Neural cell (in vitro differentiated cells): Measurements from ENCODE around the gene NEIL1. TPM values are rescaled to one million over a fixed set of nuclear protein-coding genes. Genes with fewer than 3 reads are reported as not detected.
"Not testable (repeated sequence)": the region's sequence is repeated elsewhere in the genome, so short reads cannot be mapped to it uniquely, and the experiment has no call there.

Source experiments
- H2AFZ ChIP-seq: fragments of 200-600, 300-800 bp; sonication (generic), shearing (Covaris generic); 2 replicates; pipeline ENCODE4 v1.6.0; 2014; ENCODE audit warnings: low read depth, mild to moderate bottlenecking, antibody characterized with exemption, low read length, moderate library complexity
- H3F3A ChIP-seq: fragments of 200-600 bp; shearing (Covaris generic); 2 replicates; pipeline ENCODE4 v1.6.1; 2016; ENCODE audit warnings: mild to moderate bottlenecking, moderate library complexity, mixed read lengths, antibody characterized with exemption, low read length; ENCODE audit not compliant: insufficient read depth, poor library complexity, severe bottlenecking
- H3K27ac ChIP-seq: fragments of 200-600, 300-800 bp; sonication (generic), shearing (Covaris generic); 2 replicates; pipeline ENCODE4 v1.5.1; 2014; ENCODE audit warnings: mild to moderate bottlenecking, low read length, moderate library complexity
- H3K27me3 ChIP-seq: fragments of 300-800, 200-600 bp; sonication (generic), shearing (Covaris generic); 2 replicates; pipeline ENCODE4 v1.6.0; 2014; ENCODE audit warnings: mild to moderate bottlenecking, low read depth, low read length, moderate library complexity; ENCODE audit not compliant: insufficient read depth
- H3K36me3 ChIP-seq: fragments of 300-800, 200-600 bp; sonication (generic), shearing (Covaris generic); 2 replicates; pipeline ENCODE4 v1.5.1; 2014; ENCODE audit warnings: mild to moderate bottlenecking, antibody characterized with exemption, low read length, moderate library complexity; ENCODE audit not compliant: insufficient read depth
- H3K4me2 ChIP-seq: fragments of 300-800, 200-600 bp; sonication (generic), shearing (Covaris generic); 2 replicates; pipeline ENCODE4 v1.6.0; 2014; ENCODE audit warnings: mild to moderate bottlenecking, low read length
- H3K4me3 ChIP-seq: fragments of 300-800, 200-600 bp; sonication (generic), shearing (Covaris generic); 2 replicates; pipeline ENCODE4 v1.5.1; 2014; ENCODE audit warnings: mild to moderate bottlenecking, low read length, moderate library complexity
- H3K79me2 ChIP-seq: fragments of 200-600 bp; shearing (Covaris generic); replicated peaks from 2 replicates; pipeline ENCODE4 v1.6.0; 2014; ENCODE audit warnings: mild to moderate bottlenecking, low read length, moderate library complexity; ENCODE audit not compliant: insufficient read depth
- H3K9ac ChIP-seq: fragments of 300-800, 200-600 bp; sonication (generic), shearing (Covaris generic); 2 replicates; pipeline ENCODE4 v1.6.1; 2016; ENCODE audit warnings: mild to moderate bottlenecking, low read length, mixed read lengths
- H3K9me2 ChIP-seq: fragments of 200-600 bp; shearing (Covaris generic); 2 replicates; pipeline ENCODE4 v1.6.1; 2016; ENCODE audit warnings: mild to moderate bottlenecking, low read length, mixed read lengths; ENCODE audit not compliant: insufficient read depth
- H3K9me3 ChIP-seq: fragments of 200-600, 300-800 bp; sonication (generic), shearing (Covaris generic); 2 replicates; pipeline ENCODE4 v1.6.1; 2016; ENCODE audit warnings: mild to moderate bottlenecking, mixed run types, low read length, moderate library complexity, mixed read lengths
- H4K20me1 ChIP-seq: fragments of 200-600 bp; shearing (Covaris generic); 2 replicates; pipeline ENCODE4 v1.6.1; 2016; ENCODE audit warnings: mild to moderate bottlenecking, mixed run types; ENCODE audit not compliant: insufficient read depth
- CTCF ChIP-seq: fragments of 450-650 bp; IDR thresholded peaks from 2 replicates; pipeline ENCODE4 v1.5.1; 2014; ENCODE audit warnings: antibody characterized with exemption, mild to moderate bottlenecking, moderate library complexity; ENCODE audit not compliant: poor library complexity, severe bottlenecking
- EP300 ChIP-seq: fragments of 450-650 bp; conservative IDR thresholded peaks from 2 replicates; pipeline ENCODE4 v1.6.1; 2014; ENCODE audit warnings: antibody characterized with exemption, mild to moderate bottlenecking, moderate library complexity; ENCODE audit not compliant: poor library complexity, severe bottlenecking
- EZH2 ChIP-seq: fragments of 200-600, 300-800 bp; shearing (Covaris generic), sonication (generic); IDR thresholded peaks from 2 replicates; pipeline ENCODE4 v1.6.1; 2014; ENCODE audit warnings: antibody characterized with exemption, low read length, borderline replicate concordance, mild to moderate bottlenecking; ENCODE audit not compliant: insufficient read depth, poor library complexity, severe bottlenecking
- MXI1 ChIP-seq: fragments of 450-650 bp; conservative IDR thresholded peaks from 2 replicates; pipeline ENCODE4 v1.6.1; 2014; ENCODE audit warnings: antibody characterized with exemption, mild to moderate bottlenecking; ENCODE audit not compliant: poor library complexity, severe bottlenecking
- POLR2AphosphoS5 ChIP-seq: IDR thresholded peaks from 2 replicates; pipeline ENCODE4 v1.6.1; 2012
- RAD21 ChIP-seq: fragments of 450-650 bp; conservative IDR thresholded peaks from 2 replicates; pipeline ENCODE4 v1.6.1; 2014; ENCODE audit warnings: antibody characterized with exemption, mild to moderate bottlenecking, moderate library complexity
- REST ChIP-seq: IDR thresholded peaks from 2 replicates; pipeline ENCODE4 v1.6.1; 2012; ENCODE audit warnings: borderline replicate concordance
- SMC3 ChIP-seq: fragments of 450-650 bp; conservative IDR thresholded peaks from 2 replicates; pipeline ENCODE4 v1.6.1; 2014; ENCODE audit warnings: antibody characterized with exemption, mild to moderate bottlenecking, moderate library complexity; ENCODE audit not compliant: poor library complexity
- TAF1 ChIP-seq: IDR thresholded peaks from 2 replicates; pipeline ENCODE4 v1.6.1; 2012; ENCODE audit warnings: low read depth
- polyA plus RNA-seq: library from polyadenylated mRNA; depleted of rRNA; stranded (reverse); fragments of >200 nt; gene quantifications from 2 replicates; pipeline ENCODE4 v1.2.3, GENCODE V29; 2014

The NEIL1 gene
- polyA plus RNA-seq, 1 donor from 2014 or later = 18.6 TPM

- Histone ChIP-seq H3K36me3 (no peaks in the 10 kb centered on the region), H3K9me3 (no peaks in the 10 kb centered on the region), H3K9ac (no peak overlapping the region), H2AFZ (no peak overlapping the region), H3K27me3 (no peaks in the 10 kb centered on the region), H3K79me2 (no peaks in the 10 kb centered on the region), H3F3A (no peaks in the 10 kb centered on the region), H3K27ac (no peak overlapping the region), H3K9me2 (no peaks in the 10 kb centered on the region), H4K20me1 (no peaks in the 10 kb centered on the region), H3K4me3 (no peak overlapping the region), H3K4me2 (no peak overlapping the region)
- no peak for TF ChIP-seq CTCF
- no peak for TF ChIP-seq REST
- no peak for TF ChIP-seq POLR2AphosphoS5
- TF ChIP-seq EP300 = no peak
- TF ChIP-seq EZH2 = no peak
- no peak for TF ChIP-seq MXI1
- TF ChIP-seq RAD21 = no peak
- TF ChIP-seq TAF1 = no peak
- TF ChIP-seq SMC3 = no peak
Measured at GRCh38 chr15:75314552-75315290, 32.1 kb upstream of the NEIL1 start.

GRCh38 chr15:75319231-75319897, 27.5 kb upstream of the NEIL1 start:
- not testable (repeated sequence) for H2AFZ ChIP-seq, H3K27ac ChIP-seq, H4K20me1 ChIP-seq, H3K9me2 ChIP-seq, H3F3A ChIP-seq, H3K36me3 ChIP-seq, H3K4me3 ChIP-seq, H3K4me2 ChIP-seq, H3K9me3 ChIP-seq, H3K79me2 ChIP-seq, H3K9ac ChIP-seq, H3K27me3 ChIP-seq
